Measurements from ENCODE around the gene FOXD2. TPM values are rescaled to one million over a fixed set of nuclear protein-coding genes. Genes with fewer than 3 reads are reported as not detected.
"Not testable (repeated sequence)": the region's sequence is repeated elsewhere in the genome, so short reads cannot be mapped to it uniquely, and the experiment has no call there.

The FOXD2 gene
- total RNA-seq, 1 donor from 2014 or later = 0.35 TPM

DNA sequence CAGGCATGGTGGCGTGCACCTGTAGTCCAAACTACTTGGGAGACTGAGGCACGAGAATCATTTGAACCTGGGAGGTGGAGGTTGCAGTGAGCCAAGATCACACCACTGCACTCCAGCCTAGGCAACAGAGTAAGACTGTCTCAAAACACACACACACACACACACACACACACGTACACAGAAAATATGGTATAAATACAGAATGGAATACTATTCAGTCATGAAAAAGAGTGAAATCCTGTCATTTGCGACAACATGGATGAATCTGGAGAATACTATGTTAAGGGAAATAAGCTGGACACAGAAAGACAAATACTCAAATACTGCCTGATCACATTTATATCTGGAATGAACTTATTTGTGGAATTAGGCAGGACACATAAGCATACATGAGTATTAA, 18.4 kb downstream of the FOXD2 start:
- no peaks in the 10 kb centered on the region for H3K9me3 ChIP-seq
- no peak overlapping the region for H3K4me3 ChIP-seq
- intact Hi-C loops (cut with DNase I) = no loop called here
- H3K36me3 ChIP-seq = no peaks in the 10 kb centered on the region
- no peak for DNase-seq
- no peak for ATAC-seq
- H3K27me3 ChIP-seq = peaks cover 39% of the 10 kb centered on the region
- TF ChIP-seq, protein P1, sequence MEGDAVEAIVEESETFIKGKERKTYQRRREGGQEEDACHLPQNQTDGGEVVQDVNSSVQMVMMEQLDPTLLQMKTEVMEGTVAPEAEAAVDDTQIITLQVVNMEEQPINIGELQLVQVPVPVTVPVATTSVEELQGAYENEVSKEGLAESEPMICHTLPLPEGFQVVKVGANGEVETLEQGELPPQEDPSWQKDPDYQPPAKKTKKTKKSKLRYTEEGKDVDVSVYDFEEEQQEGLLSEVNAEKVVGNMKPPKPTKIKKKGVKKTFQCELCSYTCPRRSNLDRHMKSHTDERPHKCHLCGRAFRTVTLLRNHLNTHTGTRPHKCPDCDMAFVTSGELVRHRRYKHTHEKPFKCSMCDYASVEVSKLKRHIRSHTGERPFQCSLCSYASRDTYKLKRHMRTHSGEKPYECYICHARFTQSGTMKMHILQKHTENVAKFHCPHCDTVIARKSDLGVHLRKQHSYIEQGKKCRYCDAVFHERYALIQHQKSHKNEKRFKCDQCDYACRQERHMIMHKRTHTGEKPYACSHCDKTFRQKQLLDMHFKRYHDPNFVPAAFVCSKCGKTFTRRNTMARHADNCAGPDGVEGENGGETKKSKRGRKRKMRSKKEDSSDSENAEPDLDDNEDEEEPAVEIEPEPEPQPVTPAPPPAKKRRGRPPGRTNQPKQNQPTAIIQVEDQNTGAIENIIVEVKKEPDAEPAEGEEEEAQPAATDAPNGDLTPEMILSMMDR (IDR thresholded peaks at IDR 0.05) = no peak
- no peak overlapping the region for H3K27ac ChIP-seq
- H3K4me1 ChIP-seq = no peaks in the 10 kb centered on the region

DNA sequence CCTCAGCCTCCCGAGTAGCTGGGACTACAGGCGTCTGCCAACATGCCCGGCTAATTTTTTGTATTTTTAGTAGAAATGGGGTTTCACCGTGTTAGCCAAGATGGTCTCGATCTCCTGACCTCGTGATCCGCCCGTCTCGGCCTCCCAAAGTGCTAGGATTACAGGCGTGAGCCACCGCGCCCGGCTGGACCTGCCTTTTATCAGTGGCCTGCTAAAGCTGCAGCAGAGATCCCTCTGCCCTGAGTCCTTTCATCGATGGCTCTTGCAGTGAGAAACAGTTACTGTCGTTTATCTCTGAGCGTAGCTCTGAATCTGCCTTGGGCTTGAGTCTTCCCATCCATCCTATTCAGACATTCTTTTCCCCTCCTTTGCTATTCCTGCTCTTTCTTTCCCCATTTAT, 19.7 kb downstream of the FOXD2 start:
- ATAC-seq; H3K4me1 ChIP-seq; intact Hi-C loops (cut with DNase I); H3K9me3 ChIP-seq; H3K27ac ChIP-seq; H3K4me3 ChIP-seq; H3K36me3 ChIP-seq; DNase-seq: not testable (repeated sequence)
- peaks cover 40% of the 10 kb centered on the region for H3K27me3 ChIP-seq

DNA sequence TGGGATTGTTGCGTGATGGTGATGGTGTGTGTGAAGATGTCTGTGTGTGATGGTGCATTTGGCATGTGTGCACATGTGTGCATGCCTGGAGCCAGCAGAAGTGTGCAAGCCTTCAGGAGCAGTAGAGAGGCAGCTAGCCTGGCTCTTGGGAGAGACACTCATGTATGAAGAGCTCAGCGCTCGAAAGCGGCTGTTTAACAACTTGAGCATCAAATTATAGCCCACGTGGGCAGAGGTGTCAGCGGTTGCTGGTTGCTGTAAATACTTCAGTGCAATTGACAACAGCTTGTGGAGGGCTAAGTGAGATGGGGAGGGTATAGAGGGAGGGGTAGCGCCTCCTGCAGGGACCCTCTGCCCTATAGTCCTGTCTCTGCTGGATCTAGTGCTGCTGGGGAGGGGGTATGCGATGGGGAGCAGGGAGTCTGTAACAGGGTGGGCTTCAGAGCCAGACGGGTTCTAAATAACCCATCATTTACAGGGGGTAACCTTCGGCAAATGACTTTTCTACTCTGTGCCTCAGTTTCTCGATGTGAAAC, 21.5 kb downstream of the FOXD2 start:
- Histone ChIP-seq H3K4me1 (no peaks in the 10 kb centered on the region), H3K27ac (no peak overlapping the region), H3K36me3 (no peaks in the 10 kb centered on the region), H3K27me3 (peaks cover 50% of the 10 kb centered on the region), H3K9me3 (no peaks in the 10 kb centered on the region), H3K4me3 (no peak overlapping the region)
- DNase-seq (no peak), ATAC-seq (no peak)
- intact Hi-C loops (cut with DNase I) = no loop called here
- TF ChIP-seq, protein P1 (IDR thresholded peaks at IDR 0.05) = no peak

DNA sequence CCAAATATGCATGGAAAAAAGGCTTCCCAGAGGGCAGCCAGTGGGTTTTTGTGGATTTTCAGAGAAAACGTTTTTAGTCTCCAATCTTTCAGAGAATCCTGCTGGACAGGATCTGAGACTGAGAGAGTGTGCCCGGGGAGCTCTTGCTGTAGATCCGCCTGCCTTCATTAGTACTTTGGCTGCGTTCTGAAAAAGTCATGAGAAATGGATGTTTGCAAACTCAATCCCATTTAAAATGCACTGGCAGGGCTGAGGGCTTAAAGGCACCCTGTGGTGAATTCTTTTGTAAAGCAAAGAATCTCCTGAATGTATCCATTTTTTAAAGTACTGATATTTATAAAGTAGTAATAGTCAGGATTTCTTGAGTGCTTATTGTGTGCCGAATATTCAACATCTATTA, 22.2 kb downstream of the FOXD2 start:
- ATAC-seq (no peak), DNase-seq (no peak)
- intact Hi-C loops (cut with DNase I) = no loop called here
- Histone ChIP-seq H3K4me3 (no peak overlapping the region), H3K36me3 (no peaks in the 10 kb centered on the region), H3K4me1 (no peaks in the 10 kb centered on the region), H3K9me3 (no peaks in the 10 kb centered on the region), H3K27me3 (peaks cover 50% of the 10 kb centered on the region), H3K27ac (no peak overlapping the region)
- TF ChIP-seq, protein P1 (IDR thresholded peaks at IDR 0.05) = no peak

DNA sequence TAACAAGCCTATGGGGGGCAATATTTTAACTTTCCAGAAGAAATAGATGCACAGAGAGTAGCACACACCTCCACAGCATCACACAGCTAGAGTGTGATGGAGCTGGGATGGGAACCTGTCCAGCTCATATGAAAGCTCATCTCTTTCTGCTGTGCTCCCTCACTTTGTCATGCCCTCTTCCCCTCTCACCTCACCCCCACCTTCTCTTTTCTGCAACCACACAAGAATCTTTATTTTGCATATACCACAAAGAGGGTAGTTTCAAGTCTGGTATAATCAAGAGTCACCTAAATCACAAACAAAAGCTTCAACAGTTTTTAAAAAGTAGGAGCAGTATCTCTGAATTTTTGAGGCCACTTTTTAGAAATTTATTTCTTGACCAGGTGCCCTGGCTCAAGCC, 22.6 kb downstream of the FOXD2 start:
- ATAC-seq = no peak
- TF ChIP-seq, protein P1 (IDR thresholded peaks at IDR 0.05) = no peak
- DNase-seq = no peak
- Histone ChIP-seq H3K27me3 (peaks cover 50% of the 10 kb centered on the region), H3K9me3 (no peaks in the 10 kb centered on the region), H3K4me3 (no peak overlapping the region), H3K36me3 (no peaks in the 10 kb centered on the region), H3K27ac (no peak overlapping the region), H3K4me1 (no peaks in the 10 kb centered on the region)
- intact Hi-C loops (cut with DNase I) = no loop called here

DNA sequence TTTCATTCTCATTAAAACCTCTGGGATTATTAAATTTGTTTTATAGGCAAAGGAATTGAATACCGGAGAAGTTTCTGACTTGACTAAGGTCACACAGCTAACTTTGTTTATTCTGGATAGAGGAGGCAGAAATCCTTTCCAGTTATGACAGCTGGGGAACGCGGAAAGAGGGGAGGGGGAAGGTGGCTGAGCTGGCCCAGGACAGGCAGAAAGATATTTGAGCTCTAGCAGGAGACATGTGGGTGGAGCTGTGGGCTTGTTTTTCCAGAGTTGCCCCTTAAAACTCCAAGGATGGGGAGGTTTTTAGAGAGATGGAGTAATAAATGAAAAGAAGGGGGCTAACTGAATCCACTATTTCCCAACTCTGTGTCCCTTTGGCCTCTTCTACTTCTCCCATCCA, 27.8 kb downstream of the FOXD2 start:
- no peaks in the 10 kb centered on the region for H3K4me1 ChIP-seq
- no peaks in the 10 kb centered on the region for H3K36me3 ChIP-seq
- DNase-seq (no peak), ATAC-seq (no peak)
- TF ChIP-seq, protein P1 (IDR thresholded peaks at IDR 0.05) = no peak
- intact Hi-C loops (cut with DNase I) = no loop called here
- H3K27me3 ChIP-seq = peaks cover 27% of the 10 kb centered on the region
- no peak overlapping the region for H3K27ac ChIP-seq
- no peak overlapping the region for H3K4me3 ChIP-seq
- no peaks in the 10 kb centered on the region for H3K9me3 ChIP-seq

All from upper lobe of right lung (tissue), 1 donor.